Liver (tissue), 9 donors: ENCODE results near the gene RNF152. TPM values are rescaled to one million over a fixed set of nuclear protein-coding genes. Genes with fewer than 3 reads are reported as not detected.

Source experiments
- DNase-seq: peaks from one replicate; pipeline ENCODE4 v3.0.0-alpha.2; 2017; ENCODE audit warnings: low spot score
- H3K27ac ChIP-seq, 2 donors: one replicate each; pipeline ENCODE4 v1.7.0; 2013; ENCODE audit warnings: inconsistent platforms in 2 of 2, low read length in 2 of 2, control low read depth in 1 of 2, low read depth in 1 of 2, mild to moderate bottlenecking in 1 of 2
- H3K27me3 ChIP-seq, 4 donors: one replicate each; pipeline versions ENCODE4 v1.6.1 to v1.7.0; 2013; ENCODE audit warnings: low read length in 3 of 4, inconsistent platforms in 1 of 4, mild to moderate bottlenecking in 1 of 4, moderate library complexity in 1 of 4; ENCODE audit not compliant: control insufficient read depth in 4 of 4, insufficient read depth in 4 of 4
- H3K36me3 ChIP-seq, 4 donors: one replicate each; pipeline versions ENCODE4 v1.6.1 to v1.7.0; 2013; ENCODE audit warnings: low read length in 3 of 4, mild to moderate bottlenecking in 3 of 4, low read depth in 1 of 4, moderate library complexity in 1 of 4; ENCODE audit not compliant: control insufficient read depth in 4 of 4, insufficient read depth in 3 of 4
- H3K4me1 ChIP-seq, 4 donors: one replicate each; pipeline versions ENCODE4 v1.6.1 to v1.7.0; 2013; ENCODE audit warnings: low read length in 3 of 4, mild to moderate bottlenecking in 3 of 4, moderate library complexity in 1 of 4; ENCODE audit not compliant: control insufficient read depth in 4 of 4, insufficient read depth in 4 of 4
- H3K4me3 ChIP-seq, 3 donors: one replicate each; pipeline versions ENCODE4 v1.6.1 to v1.7.0; 2013; ENCODE audit warnings: low read length in 3 of 3, control low read depth in 1 of 3, low read depth in 1 of 3, mild to moderate bottlenecking in 1 of 3
- H3K9ac ChIP-seq, 2 donors: one replicate each; pipeline ENCODE4 v1.7.0; 2013; ENCODE audit warnings: low read length in 2 of 2, mild to moderate bottlenecking in 2 of 2, moderate library complexity in 2 of 2, control low read depth in 1 of 2, low read depth in 1 of 2
- H3K9me3 ChIP-seq, 4 donors: one replicate each; pipeline versions ENCODE4 v1.6.1 to v1.7.0; 2013; ENCODE audit warnings: low read length in 3 of 4; ENCODE audit not compliant: control insufficient read depth in 4 of 4
- EGR1 ChIP-seq, 2 donors: IDR thresholded peaks; 2 replicates each; pipeline ENCODE4 v1.6.1; 2016 to 2018; ENCODE audit warnings: antibody characterized with exemption in 2 of 2, low read depth in 2 of 2
- FOXA1 ChIP-seq: IDR thresholded peaks from 2 replicates; pipeline ENCODE4 v1.6.1; 2016; ENCODE audit warnings: antibody characterized with exemption
- FOXA2 ChIP-seq: IDR thresholded peaks from 2 replicates; pipeline ENCODE4 v1.6.1; 2016; ENCODE audit warnings: antibody characterized with exemption
- GABPA ChIP-seq, 2 donors: IDR thresholded peaks in 1 of 2; conservative IDR thresholded peaks in 1 of 2; 2 replicates each; pipeline ENCODE4 v1.6.1; 2016; ENCODE audit warnings: antibody characterized with exemption in 2 of 2, mild to moderate bottlenecking in 1 of 2, moderate library complexity in 1 of 2
- HNF4A ChIP-seq, 2 donors: conservative IDR thresholded peaks; 2 replicates each; pipeline ENCODE4 v1.6.1; 2016; ENCODE audit warnings: antibody characterized with exemption in 2 of 2, mild to moderate bottlenecking in 2 of 2
- HNF4G ChIP-seq: IDR thresholded peaks from 2 replicates; pipeline ENCODE4 v1.6.1; 2016; ENCODE audit warnings: antibody characterized with exemption
- JUND ChIP-seq, 2 donors: IDR thresholded peaks; 2 replicates each; pipeline ENCODE4 v1.6.1; 2016; ENCODE audit warnings: antibody characterized with exemption in 2 of 2
- NR2F2 ChIP-seq: IDR thresholded peaks from 2 replicates; pipeline ENCODE4 v1.6.1; 2016; ENCODE audit warnings: antibody characterized with exemption
- RAD21 ChIP-seq, 2 donors: IDR thresholded peaks; 2 replicates each; pipeline ENCODE4 v1.6.1; 2016; ENCODE audit warnings: antibody characterized with exemption in 2 of 2, mild to moderate bottlenecking in 2 of 2
- RXRA ChIP-seq, 2 donors: IDR thresholded peaks; 2 replicates each; pipeline ENCODE4 v1.6.1; 2017 to 2018; ENCODE audit warnings: antibody characterized with exemption in 2 of 2, mild to moderate bottlenecking in 1 of 2
- SP1 ChIP-seq: IDR thresholded peaks from 2 replicates; pipeline ENCODE4 v1.6.1; 2018; ENCODE audit warnings: antibody characterized with exemption, mild to moderate bottlenecking
- TAF1 ChIP-seq: conservative IDR thresholded peaks from 2 replicates; pipeline ENCODE4 v1.6.1; 2016; ENCODE audit warnings: antibody characterized with exemption, mild to moderate bottlenecking
- YY1 ChIP-seq: IDR thresholded peaks from 2 replicates; pipeline ENCODE4 v1.6.1; 2016; ENCODE audit warnings: antibody characterized with exemption, mild to moderate bottlenecking
- WGBS: extraction: QIAGEN DNeasy Blood & Tissue Kit; methylation state at CpG from one replicate; pipeline ENCODE4 v1.1.7; 2013; 5-methylcytosine and 5-hydroxymethylcytosine counted together
- polyA plus RNA-seq, 2 donors: library from polyadenylated mRNA; stranded (reverse) in 1 of 2; unstranded in 1 of 2; fragments of 200-250 nt in 1 of 2; fragments of >200 nt in 1 of 2; fragmentation: Nextera tagmentation in 1 of 2; extraction: Ambion mirVana in 1 of 2; gene quantifications; one replicate each; pipeline versions ENCODE4 v1.2.1 to v1.2.3, GENCODE V29; 2013 to 2015
- total RNA-seq, 2 donors: library from RNA; depleted of rRNA; stranded (reverse); fragments of >200 nt; gene quantifications; one replicate each; pipeline ENCODE4 v1.2.3, GENCODE V29; 2014
- TF ChIP-seq, protein P1 (sequence below): IDR thresholded peaks from 2 replicates; pipeline ENCODE4 v1.6.1; 2016; ENCODE audit warnings: antibody characterized with exemption, mild to moderate bottlenecking
- TF ChIP-seq, protein P2 (sequence below): IDR thresholded peaks from 2 replicates; pipeline ENCODE4 v1.6.1; 2016; ENCODE audit warnings: antibody characterized with exemption
- TF ChIP-seq, protein P3 (sequence below): IDR thresholded peaks from 2 replicates; pipeline ENCODE4 v1.6.1; 2016; ENCODE audit warnings: antibody characterized with exemption
- TF ChIP-seq, protein P4 (sequence below): IDR thresholded peaks from 2 replicates; pipeline ENCODE4 v1.6.1; 2016; ENCODE audit warnings: antibody characterized with exemption
- TF ChIP-seq, protein P5 (sequence below): fragments of 150-350 bp; IDR thresholded peaks from 2 replicates; pipeline ENCODE4 v1.5.1; 2017; ENCODE audit warnings: improper control_type of control experiment, low read depth, low read length; ENCODE audit not compliant: missing input control
- donor health status: healthy.
- donor health status: healthy.
- donor health status: healthy.
- donor health status: healthy.
- donor health status: healthy.

Gene RNF152
- total and polyA plus RNA-seq, 4 donors: 6.8 to 115 (median 10.6) TPM

DNA sequence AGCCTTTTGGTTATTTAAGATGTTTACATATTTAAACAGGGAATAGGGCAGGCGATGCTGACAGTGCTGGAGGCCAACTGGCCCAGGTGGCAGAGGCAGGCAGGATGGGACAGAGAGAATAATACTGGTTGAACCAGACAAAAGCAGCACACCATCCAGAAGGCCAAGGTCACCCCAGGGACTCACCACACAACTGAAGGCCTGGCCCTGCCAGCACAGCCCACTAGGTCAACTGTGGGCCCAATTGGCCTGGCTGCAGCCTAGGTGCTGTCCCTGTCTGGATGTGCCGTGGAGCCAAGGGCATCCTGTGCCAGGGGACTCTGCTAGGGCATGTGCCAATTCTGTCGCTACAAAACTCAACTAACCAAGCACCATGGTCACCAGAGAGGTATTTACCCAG lies 69.2 kb downstream of the RNF152 start:
- WGBS: 54% methylated on average over 3 of the region's 3 CpGs
- Histone ChIP-seq H3K27ac (peak overlapping the region; percentile 9 to 68), H3K27me3 (no peaks in the 10 kb centered on the region), H3K4me3 (no peak overlapping the region), H3K36me3 (peaks cover 0 to 2% (median 0%) of the 10 kb centered on the region in 4 donors), H3K9ac (no peak overlapping the region), H3K4me1 (peaks cover 0 to 3% (median 1%) of the 10 kb centered on the region in 4 donors), H3K9me3 (no peaks in the 10 kb centered on the region)
- TF ChIP-seq, protein P1, sequence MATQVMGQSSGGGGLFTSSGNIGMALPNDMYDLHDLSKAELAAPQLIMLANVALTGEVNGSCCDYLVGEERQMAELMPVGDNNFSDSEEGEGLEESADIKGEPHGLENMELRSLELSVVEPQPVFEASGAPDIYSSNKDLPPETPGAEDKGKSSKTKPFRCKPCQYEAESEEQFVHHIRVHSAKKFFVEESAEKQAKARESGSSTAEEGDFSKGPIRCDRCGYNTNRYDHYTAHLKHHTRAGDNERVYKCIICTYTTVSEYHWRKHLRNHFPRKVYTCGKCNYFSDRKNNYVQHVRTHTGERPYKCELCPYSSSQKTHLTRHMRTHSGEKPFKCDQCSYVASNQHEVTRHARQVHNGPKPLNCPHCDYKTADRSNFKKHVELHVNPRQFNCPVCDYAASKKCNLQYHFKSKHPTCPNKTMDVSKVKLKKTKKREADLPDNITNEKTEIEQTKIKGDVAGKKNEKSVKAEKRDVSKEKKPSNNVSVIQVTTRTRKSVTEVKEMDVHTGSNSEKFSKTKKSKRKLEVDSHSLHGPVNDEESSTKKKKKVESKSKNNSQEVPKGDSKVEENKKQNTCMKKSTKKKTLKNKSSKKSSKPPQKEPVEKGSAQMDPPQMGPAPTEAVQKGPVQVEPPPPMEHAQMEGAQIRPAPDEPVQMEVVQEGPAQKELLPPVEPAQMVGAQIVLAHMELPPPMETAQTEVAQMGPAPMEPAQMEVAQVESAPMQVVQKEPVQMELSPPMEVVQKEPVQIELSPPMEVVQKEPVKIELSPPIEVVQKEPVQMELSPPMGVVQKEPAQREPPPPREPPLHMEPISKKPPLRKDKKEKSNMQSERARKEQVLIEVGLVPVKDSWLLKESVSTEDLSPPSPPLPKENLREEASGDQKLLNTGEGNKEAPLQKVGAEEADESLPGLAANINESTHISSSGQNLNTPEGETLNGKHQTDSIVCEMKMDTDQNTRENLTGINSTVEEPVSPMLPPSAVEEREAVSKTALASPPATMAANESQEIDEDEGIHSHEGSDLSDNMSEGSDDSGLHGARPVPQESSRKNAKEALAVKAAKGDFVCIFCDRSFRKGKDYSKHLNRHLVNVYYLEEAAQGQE: no peak
- TF ChIP-seq, protein P2, sequence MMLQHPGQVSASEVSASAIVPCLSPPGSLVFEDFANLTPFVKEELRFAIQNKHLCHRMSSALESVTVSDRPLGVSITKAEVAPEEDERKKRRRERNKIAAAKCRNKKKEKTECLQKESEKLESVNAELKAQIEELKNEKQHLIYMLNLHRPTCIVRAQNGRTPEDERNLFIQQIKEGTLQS: no peak
- TF ChIP-seq EGR1 (IDR thresholded peaks at IDR 0.05; ENCODE audit: low read depth in 2 of 2) (no peak), NR2F2 (no peak)
- DNase-seq: no peak

DNA sequence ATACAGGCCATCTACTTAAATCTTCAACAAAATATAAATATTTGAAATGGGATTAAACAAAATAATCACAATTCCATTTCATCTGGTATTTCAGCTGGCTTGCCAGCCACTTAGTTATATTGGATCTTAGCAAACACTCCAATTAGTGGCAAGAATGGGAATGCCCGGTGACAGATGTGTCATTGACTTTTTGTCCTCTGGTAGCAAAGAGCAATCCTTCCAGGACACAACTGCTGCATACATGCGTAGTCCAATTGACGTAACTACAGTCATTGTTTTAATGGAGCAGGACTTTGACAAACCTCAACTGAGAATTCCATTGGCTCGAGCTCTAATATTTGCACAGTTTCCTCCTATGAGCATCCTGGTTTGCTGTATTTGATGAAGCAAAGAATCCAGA lies 69.9 kb downstream of the RNF152 start:
- Histone ChIP-seq H3K4me3 (no peak overlapping the region), H3K9ac (no peak overlapping the region), H3K4me1 (peaks cover 0 to 3% (median 1%) of the 10 kb centered on the region in 4 donors), H3K36me3 (peaks cover 0 to 2% (median 0%) of the 10 kb centered on the region in 4 donors), H3K27ac (peak overlapping the region in 1 of 2 donors; percentile 68), H3K27me3 (no peaks in the 10 kb centered on the region), H3K9me3 (no peaks in the 10 kb centered on the region)
- no peak for DNase-seq
- 39% methylated on average over 4 of the region's 4 CpGs for WGBS
- TF ChIP-seq FOXA1 (no peak), GABPA (IDR thresholded peaks at IDR 0.05 in 1 of 2, conservative IDR thresholded peaks at IDR 0.05 in 1 of 2) (no peak), HNF4G (peak; percentile 90), JUND (IDR thresholded peaks at IDR 0.05) (peak; percentile 80 to 88), TAF1 (no peak), HNF4A (conservative IDR thresholded peaks at IDR 0.05) (peak; percentile 98 to 99), EGR1 (IDR thresholded peaks at IDR 0.05; ENCODE audit: low read depth in 2 of 2) (peak in 1 of 2 donors; percentile 32), RXRA (IDR thresholded peaks at IDR 0.05) (peak; percentile 96 to 97), YY1 (peak; percentile 69), FOXA2 (peak; percentile 70), RAD21 (IDR thresholded peaks at IDR 0.05) (peak; percentile 58 to 62), SP1 (peak; percentile 88), NR2F2 (peak; percentile 48)
- TF ChIP-seq, protein P3, sequence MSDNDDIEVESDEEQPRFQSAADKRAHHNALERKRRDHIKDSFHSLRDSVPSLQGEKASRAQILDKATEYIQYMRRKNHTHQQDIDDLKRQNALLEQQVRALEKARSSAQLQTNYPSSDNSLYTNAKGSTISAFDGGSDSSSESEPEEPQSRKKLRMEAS: peak; percentile 36
- TF ChIP-seq, protein P4, sequence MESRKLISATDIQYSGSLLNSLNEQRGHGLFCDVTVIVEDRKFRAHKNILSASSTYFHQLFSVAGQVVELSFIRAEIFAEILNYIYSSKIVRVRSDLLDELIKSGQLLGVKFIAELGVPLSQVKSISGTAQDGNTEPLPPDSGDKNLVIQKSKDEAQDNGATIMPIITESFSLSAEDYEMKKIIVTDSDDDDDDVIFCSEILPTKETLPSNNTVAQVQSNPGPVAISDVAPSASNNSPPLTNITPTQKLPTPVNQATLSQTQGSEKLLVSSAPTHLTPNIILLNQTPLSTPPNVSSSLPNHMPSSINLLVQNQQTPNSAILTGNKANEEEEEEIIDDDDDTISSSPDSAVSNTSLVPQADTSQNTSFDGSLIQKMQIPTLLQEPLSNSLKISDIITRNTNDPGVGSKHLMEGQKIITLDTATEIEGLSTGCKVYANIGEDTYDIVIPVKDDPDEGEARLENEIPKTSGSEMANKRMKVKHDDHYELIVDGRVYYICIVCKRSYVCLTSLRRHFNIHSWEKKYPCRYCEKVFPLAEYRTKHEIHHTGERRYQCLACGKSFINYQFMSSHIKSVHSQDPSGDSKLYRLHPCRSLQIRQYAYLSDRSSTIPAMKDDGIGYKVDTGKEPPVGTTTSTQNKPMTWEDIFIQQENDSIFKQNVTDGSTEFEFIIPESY: peak; percentile 53
- TF ChIP-seq, protein P1: peak; percentile 66
- TF ChIP-seq, protein P2: peak; percentile 59
- TF ChIP-seq, protein P5, sequence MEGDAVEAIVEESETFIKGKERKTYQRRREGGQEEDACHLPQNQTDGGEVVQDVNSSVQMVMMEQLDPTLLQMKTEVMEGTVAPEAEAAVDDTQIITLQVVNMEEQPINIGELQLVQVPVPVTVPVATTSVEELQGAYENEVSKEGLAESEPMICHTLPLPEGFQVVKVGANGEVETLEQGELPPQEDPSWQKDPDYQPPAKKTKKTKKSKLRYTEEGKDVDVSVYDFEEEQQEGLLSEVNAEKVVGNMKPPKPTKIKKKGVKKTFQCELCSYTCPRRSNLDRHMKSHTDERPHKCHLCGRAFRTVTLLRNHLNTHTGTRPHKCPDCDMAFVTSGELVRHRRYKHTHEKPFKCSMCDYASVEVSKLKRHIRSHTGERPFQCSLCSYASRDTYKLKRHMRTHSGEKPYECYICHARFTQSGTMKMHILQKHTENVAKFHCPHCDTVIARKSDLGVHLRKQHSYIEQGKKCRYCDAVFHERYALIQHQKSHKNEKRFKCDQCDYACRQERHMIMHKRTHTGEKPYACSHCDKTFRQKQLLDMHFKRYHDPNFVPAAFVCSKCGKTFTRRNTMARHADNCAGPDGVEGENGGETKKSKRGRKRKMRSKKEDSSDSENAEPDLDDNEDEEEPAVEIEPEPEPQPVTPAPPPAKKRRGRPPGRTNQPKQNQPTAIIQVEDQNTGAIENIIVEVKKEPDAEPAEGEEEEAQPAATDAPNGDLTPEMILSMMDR: no peak
